ENCODE data around the gene DNAH7.

- TF ChIP-seq CTCF (IDR thresholded peaks at IDR 0.05) = no peak
- no peak for TF ChIP-seq POLR2A (IDR thresholded peaks at IDR 0.05)
These were observed 18.1 kb upstream of the DNAH7 start for GRCh38 chr2:196086517-196087368.

All from ovary (tissue), 3 donors.